Measurements from ENCODE around the gene SLIT1. TPM values are rescaled to one million over a fixed set of nuclear protein-coding genes. Genes with fewer than 3 reads are reported as not detected.

SLIT1 gene
- total RNA-seq, 5 donors from 2014 or later (not counting 1 experiment from before 2014, with no cell fraction given), result 0.29 to 0.56 (median 0.49) TPM

- Histone ChIP-seq H3K36me3 (ENCODE audit: control insufficient read depth in 2 of 2, extremely low read depth in 1 of 2, insufficient read depth in 1 of 2, low read length in 1 of 2) (no peaks in the 10 kb centered on the region), H3K27ac (ENCODE audit: low read length) (no peak overlapping the region), H3K4me1 (ENCODE audit: control insufficient read depth in 1 of 2, extremely low read depth in 1 of 2, insufficient read depth in 2 of 2, low read length in 2 of 2) (no peaks in the 10 kb centered on the region), H3K27me3 (replicated peaks in 1 of 2; ENCODE audit: control insufficient read depth in 2 of 2, extremely low read depth in 1 of 2, insufficient read depth in 2 of 2, low read length in 1 of 2) (peaks cover 0 to 13% of the 10 kb centered on the region in 2 experiments), H3K9me3 (no peaks in the 10 kb centered on the region), H3K4me3 (ENCODE audit: control insufficient read depth in 1 of 2, extremely low read depth in 1 of 2, low read length in 1 of 2) (no peak overlapping the region)
- Mint-ChIP-seq H3K4me3 (no peak overlapping the region), H3K36me3 (no peaks in the 10 kb centered on the region), H3K27me3 (peaks cover 19 to 22% of the 10 kb centered on the region in 2 donors), H3K4me1 (no peaks in the 10 kb centered on the region), H3K9me3 (no peaks in the 10 kb centered on the region), H3K27ac (no peak overlapping the region)
- DNase-seq (no peak), ATAC-seq (replicated peaks in 1 of 4) (no peak)
- WGBS (ENCODE audit: insufficient coverage), result 81% methylated on average over 4 of the region's 4 CpGs
- ChIA-PET POLR2A (no interaction called here), CTCF (interaction anchor here in 1 of 2 donors (0.6 kb wide), 1 partner anchor 319 kb away, joined by 4 read pairs; no protein-coding TSS in a partner anchor)
These were observed 64.7 kb downstream of the SLIT1 start for GRCh38 chr10:97121041-97121440.

DNA sequence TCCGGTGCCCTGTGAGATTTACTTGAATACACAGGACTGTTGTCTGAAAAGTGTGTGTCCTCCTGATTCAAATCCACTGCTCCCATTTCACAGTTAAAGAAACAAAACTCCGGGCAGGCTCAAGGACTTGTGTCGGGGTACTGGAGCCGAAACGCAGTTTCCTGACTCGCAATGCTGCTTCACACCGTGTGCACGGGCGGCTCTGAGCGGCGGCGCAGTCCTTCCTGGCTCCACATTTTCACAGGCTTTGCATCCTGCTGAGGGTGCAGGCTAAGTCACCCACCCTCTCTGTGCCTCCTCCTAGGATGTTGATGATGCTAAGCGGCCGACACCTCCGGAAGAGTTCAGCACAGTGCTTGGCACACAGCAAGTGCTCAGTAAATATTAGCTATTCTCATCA, 65.4 kb downstream of the SLIT1 start:
- CTCF ChIA-PET, result interaction anchor here in 1 of 2 donors (0.7 kb wide), 1 partner anchor 49 kb away, joined by 6 read pairs; no protein-coding TSS in a partner anchor
- Histone ChIP-seq H3K27ac (ENCODE audit: low read length) (no peak overlapping the region), H3K9me3 (no peaks in the 10 kb centered on the region), H3K36me3 (ENCODE audit: control insufficient read depth in 2 of 2, extremely low read depth in 1 of 2, insufficient read depth in 1 of 2, low read length in 1 of 2) (no peaks in the 10 kb centered on the region), H3K4me1 (ENCODE audit: control insufficient read depth in 1 of 2, extremely low read depth in 1 of 2, insufficient read depth in 2 of 2, low read length in 2 of 2) (no peaks in the 10 kb centered on the region), H3K4me3 (ENCODE audit: control insufficient read depth in 1 of 2, extremely low read depth in 1 of 2, low read length in 1 of 2) (no peak overlapping the region), H3K27me3 (replicated peaks in 1 of 2; ENCODE audit: control insufficient read depth in 2 of 2, extremely low read depth in 1 of 2, insufficient read depth in 2 of 2, low read length in 1 of 2) (peaks cover 0 to 16% of the 10 kb centered on the region in 2 experiments)
- Mint-ChIP-seq H3K36me3 (no peaks in the 10 kb centered on the region), H3K27me3 (peaks cover 22% of the 10 kb centered on the region in 2 donors), H3K4me3 (no peak overlapping the region), H3K4me1 (no peaks in the 10 kb centered on the region), H3K9me3 (no peaks in the 10 kb centered on the region), H3K27ac (no peak overlapping the region)
- WGBS (ENCODE audit: insufficient coverage), result 84% methylated on average over 8 of the region's 15 CpGs
- POLR2A ChIA-PET, result no interaction called here
- ATAC-seq (replicated peaks in 1 of 4) (no peak), DNase-seq (no peak)

GRCh38 chr10:97119058-97119745, 66.6 kb downstream of the SLIT1 start:
- Mint-ChIP-seq H3K9me3 (no peaks in the 10 kb centered on the region), H3K4me1 (no peaks in the 10 kb centered on the region), H3K27me3 (peaks cover 22% of the 10 kb centered on the region in 2 donors), H3K4me3 (no peak overlapping the region), H3K27ac (no peak overlapping the region), H3K36me3 (no peaks in the 10 kb centered on the region)
- no peak for ATAC-seq (replicated peaks in 1 of 4)
- CTCF ChIA-PET, result no interaction called here
- H3K27me3 ChIP-seq (replicated peaks in 1 of 2; ENCODE audit: control insufficient read depth in 2 of 2, extremely low read depth in 1 of 2, insufficient read depth in 2 of 2, low read length in 1 of 2), result peaks cover 0 to 18% of the 10 kb centered on the region in 2 experiments
- no peaks in the 10 kb centered on the region for H3K4me1 ChIP-seq (ENCODE audit: control insufficient read depth in 1 of 2, extremely low read depth in 1 of 2, insufficient read depth in 2 of 2, low read length in 2 of 2)
- H3K27ac ChIP-seq (ENCODE audit: low read length), result no peak overlapping the region
- POLR2A ChIA-PET, result no interaction called here
- 88% methylated on average over 13 of the region's 20 CpGs for WGBS (ENCODE audit: insufficient coverage)
- no peaks in the 10 kb centered on the region for H3K36me3 ChIP-seq (ENCODE audit: control insufficient read depth in 2 of 2, extremely low read depth in 1 of 2, insufficient read depth in 1 of 2, low read length in 1 of 2)
- DNase-seq, result no peak
- H3K9me3 ChIP-seq, result no peaks in the 10 kb centered on the region
- H3K4me3 ChIP-seq (ENCODE audit: control insufficient read depth in 1 of 2, extremely low read depth in 1 of 2, low read length in 1 of 2), result no peak overlapping the region

GRCh38 chr10:97117372-97117771, 68.4 kb downstream of the SLIT1 start:
- Mint-ChIP-seq H3K4me3 (no peak overlapping the region), H3K27me3 (peaks cover 18 to 19% of the 10 kb centered on the region in 2 donors), H3K27ac (no peak overlapping the region), H3K4me1 (no peaks in the 10 kb centered on the region), H3K36me3 (no peaks in the 10 kb centered on the region), H3K9me3 (no peaks in the 10 kb centered on the region)
- WGBS (ENCODE audit: insufficient coverage), result 80% methylated on average over 1 of the region's 3 CpGs
- no peak overlapping the region for H3K27ac ChIP-seq (ENCODE audit: low read length)
- CTCF ChIA-PET, result interaction anchor here (0.7 to 1.5 kb wide), 3 partner anchors 14 to 45 kb away, joined by 3 to 7 read pairs (median 4); no protein-coding TSS in a partner anchor
- no peak for ATAC-seq (replicated peaks in 1 of 4)
- DNase-seq, result peak in 1 of 35 experiments; percentile 19
- H3K36me3 ChIP-seq (ENCODE audit: control insufficient read depth in 2 of 2, extremely low read depth in 1 of 2, insufficient read depth in 1 of 2, low read length in 1 of 2), result no peaks in the 10 kb centered on the region
- H3K4me3 ChIP-seq (ENCODE audit: control insufficient read depth in 1 of 2, extremely low read depth in 1 of 2, low read length in 1 of 2), result no peak overlapping the region
- H3K9me3 ChIP-seq, result no peaks in the 10 kb centered on the region
- POLR2A ChIA-PET, result no interaction called here
- peaks cover 0 to 18% of the 10 kb centered on the region in 2 experiments for H3K27me3 ChIP-seq (replicated peaks in 1 of 2; ENCODE audit: control insufficient read depth in 2 of 2, extremely low read depth in 1 of 2, insufficient read depth in 2 of 2, low read length in 1 of 2)
- no peaks in the 10 kb centered on the region for H3K4me1 ChIP-seq (ENCODE audit: control insufficient read depth in 1 of 2, extremely low read depth in 1 of 2, insufficient read depth in 2 of 2, low read length in 2 of 2)

GRCh38 chr10:97116462-97117162, 69.1 kb downstream of the SLIT1 start:
- Mint-ChIP-seq H3K27ac (no peak overlapping the region), H3K9me3 (no peaks in the 10 kb centered on the region), H3K27me3 (peaks cover 17% of the 10 kb centered on the region in 2 donors), H3K4me3 (no peak overlapping the region), H3K36me3 (no peaks in the 10 kb centered on the region), H3K4me1 (no peaks in the 10 kb centered on the region)
- ATAC-seq (replicated peaks in 1 of 4) (no peak), DNase-seq (no peak)
- peaks cover 0 to 18% of the 10 kb centered on the region in 2 experiments for H3K27me3 ChIP-seq (replicated peaks in 1 of 2; ENCODE audit: control insufficient read depth in 2 of 2, extremely low read depth in 1 of 2, insufficient read depth in 2 of 2, low read length in 1 of 2)
- H3K4me3 ChIP-seq (ENCODE audit: control insufficient read depth in 1 of 2, extremely low read depth in 1 of 2, low read length in 1 of 2), result no peak overlapping the region
- H3K27ac ChIP-seq (ENCODE audit: low read length), result no peak overlapping the region
- no peaks in the 10 kb centered on the region for H3K4me1 ChIP-seq (ENCODE audit: control insufficient read depth in 1 of 2, extremely low read depth in 1 of 2, insufficient read depth in 2 of 2, low read length in 2 of 2)
- no peaks in the 10 kb centered on the region for H3K36me3 ChIP-seq (ENCODE audit: control insufficient read depth in 2 of 2, extremely low read depth in 1 of 2, insufficient read depth in 1 of 2, low read length in 1 of 2)
- WGBS (ENCODE audit: insufficient coverage), result no CpG with 5 or more reads among the region's 7 CpGs
- POLR2A ChIA-PET, result no interaction called here
- H3K9me3 ChIP-seq, result no peaks in the 10 kb centered on the region
- CTCF ChIA-PET, result interaction anchor here (1.5 kb wide), 2 partner anchors 44 kb away, joined by 4 to 7 read pairs; no protein-coding TSS in a partner anchor

- Histone ChIP-seq H3K4me1 (ENCODE audit: control insufficient read depth in 1 of 2, extremely low read depth in 1 of 2, insufficient read depth in 2 of 2, low read length in 2 of 2) (no peaks in the 10 kb centered on the region), H3K27ac (ENCODE audit: low read length) (no peak overlapping the region), H3K27me3 (replicated peaks in 1 of 2; ENCODE audit: control insufficient read depth in 2 of 2, extremely low read depth in 1 of 2, insufficient read depth in 2 of 2, low read length in 1 of 2) (peaks cover 0 to 18% of the 10 kb centered on the region in 2 experiments), H3K4me3 (ENCODE audit: control insufficient read depth in 1 of 2, extremely low read depth in 1 of 2, low read length in 1 of 2) (no peak overlapping the region), H3K36me3 (ENCODE audit: control insufficient read depth in 2 of 2, extremely low read depth in 1 of 2, insufficient read depth in 1 of 2, low read length in 1 of 2) (no peaks in the 10 kb centered on the region), H3K9me3 (no peaks in the 10 kb centered on the region)
- CTCF ChIA-PET, result interaction anchor here (0.6 to 1.5 kb wide), 2 partner anchors 43 to 103 kb away, joined by 3 to 4 read pairs; no protein-coding TSS in a partner anchor
- H3K4me3 Mint-ChIP-seq, result no peak overlapping the region
- H3K36me3 Mint-ChIP-seq, result no peaks in the 10 kb centered on the region
- DNase-seq (no peak), ATAC-seq (replicated peaks in 1 of 4) (no peak)
- POLR2A ChIA-PET, result no interaction called here
- no peaks in the 10 kb centered on the region for H3K4me1 Mint-ChIP-seq
- peaks cover 10 to 11% of the 10 kb centered on the region in 2 donors for H3K27me3 Mint-ChIP-seq
- H3K9me3 Mint-ChIP-seq, result no peaks in the 10 kb centered on the region
- no peak overlapping the region for H3K27ac Mint-ChIP-seq
- 20% methylated on average over 1 of the region's 2 CpGs for WGBS (ENCODE audit: insufficient coverage)
These were observed 69.9 kb downstream of the SLIT1 start for GRCh38 chr10:97115846-97116245.

Measured in T-cell (primary cell).